HG03575 (cell line): ENCODE results near the gene BRD4.

ENCODE experiments used
- ATAC-seq: cut with Tn5 transposase; IDR thresholded peaks from one replicate; pipeline ENCODE4 v1.9.1; 2021; ENCODE audit not compliant: unreplicated experiment, insufficient number of reproducible peaks, low FRiP score; ENCODE audit errors: extremely low read depth

Gene BRD4

DNA sequence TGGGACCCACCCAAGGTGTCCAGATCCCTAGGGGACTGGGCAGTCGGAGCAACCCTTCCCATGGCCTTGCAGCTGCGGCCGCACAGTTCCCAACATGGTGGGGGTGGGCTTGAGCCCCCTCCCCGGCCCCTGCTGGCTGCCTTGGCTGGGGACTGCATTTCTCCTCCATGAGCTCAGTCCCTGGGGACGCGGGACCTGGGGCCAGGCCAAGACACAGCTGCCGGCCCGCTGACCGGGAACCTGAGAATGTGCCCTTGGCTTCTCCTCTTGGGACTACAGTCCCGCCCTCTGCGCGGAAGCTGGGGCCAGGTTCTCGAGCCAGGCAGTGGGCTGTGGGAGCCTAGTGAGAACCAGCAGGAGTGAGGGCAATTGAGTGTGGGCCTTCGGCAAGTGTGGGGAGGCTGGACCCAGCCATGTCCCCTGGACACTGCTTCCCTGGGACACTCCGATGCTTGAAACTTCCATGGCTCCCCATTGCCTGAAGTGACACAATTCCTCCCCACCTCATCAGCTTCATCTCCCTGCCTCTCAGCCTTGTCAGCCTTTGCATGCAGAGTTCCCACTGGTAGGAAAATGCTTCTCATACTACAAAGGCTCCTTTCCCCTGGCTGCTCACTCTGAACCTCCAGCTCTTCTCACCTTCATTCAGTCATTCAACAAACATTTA, 118.5 kb downstream of the BRD4 start:
- no peak for ATAC-seq

DNA sequence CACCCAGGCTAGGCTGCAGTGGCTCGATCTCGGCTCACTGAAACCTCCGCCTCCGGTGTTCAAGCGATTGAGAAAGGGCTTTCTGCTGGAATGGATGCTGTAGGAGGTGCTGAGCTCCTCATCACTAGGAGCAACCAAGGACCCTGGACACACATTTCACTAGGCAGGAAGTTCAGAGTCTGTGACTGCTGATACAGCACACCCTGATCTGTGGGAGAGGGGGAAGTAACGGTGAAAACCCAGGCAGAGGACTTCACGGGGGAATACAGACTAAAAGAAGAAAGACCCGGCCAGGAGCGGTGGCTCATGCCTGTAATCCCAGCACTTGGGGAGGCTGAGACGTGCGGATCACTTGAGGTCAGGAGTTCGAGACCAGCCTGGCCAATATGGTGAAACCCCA, 119.6 kb downstream of the BRD4 start:
- no peak for ATAC-seq

DNA sequence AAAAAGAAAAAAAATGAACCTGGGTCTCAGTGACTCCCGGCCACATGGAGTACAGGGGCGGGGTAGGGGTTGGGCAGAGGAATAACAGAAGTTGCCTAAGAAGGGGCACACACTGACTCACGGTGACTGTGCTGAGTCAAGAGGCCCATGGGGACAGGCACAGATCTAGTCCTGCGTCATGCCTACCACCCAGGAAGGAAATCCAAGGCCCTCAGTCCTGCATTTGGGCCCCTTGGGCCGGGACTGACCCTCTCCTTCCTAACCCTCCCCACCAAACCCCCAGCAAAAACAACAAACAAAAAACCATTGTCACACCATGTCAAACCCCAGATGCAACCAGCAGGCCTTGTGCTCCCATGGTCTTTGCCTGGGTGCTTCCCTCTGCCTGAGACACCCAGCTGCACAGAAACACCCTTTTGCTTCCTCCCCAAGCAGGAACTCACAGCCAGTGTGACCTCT, 122.0 kb downstream of the BRD4 start:
- no peak for ATAC-seq

DNA sequence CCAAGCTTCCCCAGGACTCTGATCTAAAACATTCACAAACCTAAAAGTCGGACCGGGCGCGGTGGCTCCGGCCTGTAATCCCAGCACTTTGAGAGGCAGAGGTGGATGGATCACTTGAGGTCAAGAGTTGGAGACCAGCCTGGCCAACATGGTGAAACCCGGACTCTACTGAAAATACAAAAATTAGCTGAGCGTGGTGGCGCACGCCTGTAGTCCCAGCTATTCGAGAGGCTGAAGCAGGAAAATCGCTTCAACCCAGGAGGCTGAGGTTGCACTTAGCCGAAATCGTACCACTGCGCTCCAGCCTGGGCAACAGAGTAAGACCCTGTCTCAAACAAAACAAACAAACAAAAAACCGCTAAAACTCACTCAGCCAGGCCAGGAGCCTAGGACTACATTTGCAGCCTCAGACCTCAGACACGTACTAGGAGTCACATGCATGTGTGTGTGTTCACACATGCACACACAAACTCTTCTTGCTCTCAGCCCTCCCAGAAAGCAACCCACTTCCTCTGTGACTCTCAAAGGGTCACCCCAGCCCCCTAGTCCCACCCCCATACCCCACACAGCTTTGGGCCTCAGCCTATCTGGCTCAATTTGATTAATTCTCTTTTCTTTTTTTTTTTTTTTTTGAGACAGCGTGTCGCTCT, 130.8 kb downstream of the BRD4 start:
- ATAC-seq: no peak

DNA sequence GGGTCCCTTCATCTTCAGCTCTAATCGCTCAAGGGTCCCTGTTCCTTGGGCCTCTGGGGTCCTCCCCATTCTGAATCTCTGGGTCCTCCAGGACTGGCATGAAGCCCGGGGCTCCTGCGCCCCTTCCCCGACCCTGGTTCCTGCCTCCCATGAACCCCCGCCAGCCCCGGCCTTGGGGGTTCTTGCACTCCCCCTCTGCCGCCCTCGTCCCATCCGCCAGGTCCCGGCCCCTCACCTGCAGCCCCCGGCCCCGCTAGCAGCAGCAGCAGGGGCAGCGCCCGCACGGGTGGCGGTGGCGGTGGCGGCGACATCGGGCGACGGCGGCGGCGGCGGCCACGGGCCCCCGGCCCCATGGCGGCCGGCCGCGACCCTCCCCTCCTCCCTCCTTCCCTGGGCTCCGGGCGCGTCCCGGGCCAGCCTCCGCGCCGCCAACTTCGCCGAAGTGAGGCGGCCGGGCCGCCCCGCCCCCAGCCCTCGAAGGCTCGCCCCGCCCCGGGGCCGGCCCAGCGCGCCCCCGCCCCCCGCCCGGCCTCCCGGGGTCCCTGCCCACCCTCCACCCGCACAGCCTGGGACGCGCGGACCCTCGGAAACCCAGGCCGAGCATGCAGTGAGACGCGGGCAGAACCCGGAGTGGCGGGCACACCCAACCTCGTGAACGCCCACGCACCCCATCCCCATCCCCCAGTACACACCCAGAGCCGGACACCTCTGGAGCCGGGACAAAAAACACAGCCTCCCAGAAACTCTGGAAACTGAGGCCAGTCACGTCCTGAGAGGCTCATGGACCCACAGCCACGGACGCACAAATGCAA, 131.6 kb downstream of the BRD4 start, which contains the start of gene NOTCH3:
Gene NOTCH3 (minus strand): TSS at position 443 of the 812 bp plus-strand sequence. CDS start 90 bp downstream, at position 353.
- ATAC-seq: no peak

DNA sequence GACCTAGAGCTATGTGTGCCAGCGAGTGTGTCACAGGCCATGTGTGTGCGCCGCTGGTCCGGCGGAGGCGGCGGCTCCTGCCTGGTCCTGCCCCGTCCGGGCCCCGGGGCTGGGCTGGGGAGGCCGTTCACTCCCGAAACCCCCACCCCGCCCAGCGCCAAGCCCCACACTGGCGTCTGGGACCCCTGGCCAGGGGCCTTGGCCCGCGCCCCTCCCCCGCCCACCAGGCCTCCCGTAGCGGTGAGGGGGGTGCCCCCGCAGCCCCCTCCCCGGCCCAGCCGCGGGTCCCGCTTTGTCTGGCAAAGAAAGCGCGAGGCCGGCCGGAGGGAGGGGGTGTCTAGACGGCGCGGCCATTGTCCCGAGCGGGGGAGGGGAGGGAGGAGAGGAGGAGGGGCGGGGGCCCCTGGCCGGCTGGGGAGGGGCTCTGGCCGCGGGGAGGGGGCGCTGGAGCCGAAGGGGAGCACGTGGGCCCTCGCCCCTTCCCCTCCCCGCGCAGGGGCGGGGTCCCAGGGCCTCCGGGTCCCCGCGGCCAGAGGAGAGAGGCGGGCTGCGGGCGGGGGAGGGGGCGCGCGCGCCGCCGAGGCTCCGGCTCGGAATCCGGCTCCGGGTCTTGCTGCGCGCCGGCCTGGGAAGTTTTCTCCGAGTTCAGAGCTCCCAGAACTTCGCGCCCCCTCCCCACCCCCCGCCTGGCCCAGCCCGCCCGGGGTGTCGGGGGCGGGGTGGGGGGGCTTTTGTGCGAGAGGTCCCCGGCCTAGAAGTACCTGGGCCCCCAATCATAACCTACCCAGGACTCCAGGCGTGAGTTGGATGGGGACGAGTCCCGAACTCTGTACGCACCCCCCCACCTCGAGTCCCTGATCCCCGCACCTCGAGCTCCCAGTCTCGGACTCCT, 132.4 kb downstream of the BRD4 start:
- no peak for ATAC-seq

DNA sequence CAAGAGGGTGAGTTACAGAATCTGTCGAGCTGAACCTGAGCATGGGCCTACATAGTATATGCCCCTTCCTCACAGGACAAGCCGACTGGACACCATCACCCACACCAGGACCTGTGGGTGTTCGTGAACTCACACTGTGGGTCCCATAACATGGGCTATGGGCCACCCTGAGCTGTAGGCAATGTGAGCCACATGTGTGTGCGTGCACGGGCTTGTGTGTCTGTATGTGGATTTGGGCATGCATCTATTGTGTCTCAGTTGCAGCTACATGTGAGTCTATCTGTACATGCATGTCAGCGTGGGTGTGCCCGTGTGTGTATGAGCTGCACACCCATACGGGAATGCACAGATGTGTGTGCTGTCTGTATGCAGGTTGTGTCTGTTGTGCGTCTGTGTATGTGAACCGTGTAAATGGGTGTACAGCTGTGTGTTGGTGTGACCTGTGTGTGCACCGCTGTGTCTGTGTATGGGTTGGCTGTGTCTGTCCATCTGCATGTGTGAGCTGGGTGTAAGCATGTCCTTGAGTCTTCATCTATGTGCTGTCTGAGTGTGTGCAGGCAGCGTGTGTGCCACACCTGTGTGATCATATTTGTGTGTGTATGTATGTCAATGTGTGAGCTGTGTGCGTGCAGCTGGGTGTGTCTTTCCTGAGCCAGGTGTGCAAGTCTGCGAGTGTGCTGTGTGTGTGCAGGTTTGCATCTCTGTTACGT, 133.2 kb downstream of the BRD4 start:
- no peak for ATAC-seq

DNA sequence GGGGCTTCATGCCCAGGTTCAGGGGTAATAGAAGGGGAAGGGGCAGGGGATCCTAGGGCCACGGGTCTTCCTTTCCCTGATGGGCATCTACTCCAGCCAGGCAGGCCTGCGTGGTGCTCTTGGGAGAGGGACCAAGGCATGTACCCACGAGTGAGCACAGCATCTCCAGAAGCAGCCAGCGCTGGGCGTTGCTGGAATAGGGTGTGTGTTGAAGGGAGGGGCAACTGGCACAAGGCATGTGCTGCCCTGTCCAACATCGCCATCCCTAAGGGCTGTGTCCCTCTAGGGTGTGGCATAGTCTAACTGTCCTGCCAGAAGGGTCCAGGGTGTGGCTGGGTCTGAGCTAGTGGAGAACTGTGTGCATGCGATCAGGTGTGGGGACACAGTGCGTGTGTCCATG, 134.4 kb downstream of the BRD4 start:
- no peak for ATAC-seq

DNA sequence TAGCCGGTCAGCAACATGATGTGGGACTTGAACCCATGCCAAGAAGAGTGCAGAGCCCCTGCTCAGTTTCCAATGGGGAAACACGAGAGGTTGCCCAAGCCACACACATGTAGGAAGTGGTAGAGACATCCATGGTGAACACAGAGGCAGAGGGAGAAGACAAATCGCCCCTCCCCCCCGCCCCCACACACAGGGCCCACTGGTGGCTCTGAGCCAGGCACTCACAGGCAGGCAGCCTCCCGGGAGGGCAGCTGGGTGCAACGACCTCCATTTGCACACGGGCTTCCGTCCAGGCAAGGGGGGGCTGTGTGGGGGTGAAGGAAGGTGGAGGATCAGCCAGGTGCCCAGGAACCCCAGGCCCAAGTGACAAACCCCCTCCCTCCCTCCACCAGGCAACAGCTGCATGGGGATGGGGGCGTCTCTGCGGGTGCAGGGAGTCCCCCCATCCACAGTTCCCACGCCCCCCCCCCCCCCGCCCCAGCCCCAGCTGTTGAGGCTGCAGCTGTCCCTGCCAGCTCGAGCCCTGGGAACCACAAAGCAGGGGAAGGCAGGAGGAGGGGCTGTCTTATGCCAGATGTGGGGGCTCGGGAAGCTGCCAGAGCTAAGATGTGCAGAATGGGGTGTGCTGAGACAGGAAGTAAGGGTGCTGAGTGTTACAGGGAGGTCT, 134.9 kb downstream of the BRD4 start:
- ATAC-seq: no peak

DNA sequence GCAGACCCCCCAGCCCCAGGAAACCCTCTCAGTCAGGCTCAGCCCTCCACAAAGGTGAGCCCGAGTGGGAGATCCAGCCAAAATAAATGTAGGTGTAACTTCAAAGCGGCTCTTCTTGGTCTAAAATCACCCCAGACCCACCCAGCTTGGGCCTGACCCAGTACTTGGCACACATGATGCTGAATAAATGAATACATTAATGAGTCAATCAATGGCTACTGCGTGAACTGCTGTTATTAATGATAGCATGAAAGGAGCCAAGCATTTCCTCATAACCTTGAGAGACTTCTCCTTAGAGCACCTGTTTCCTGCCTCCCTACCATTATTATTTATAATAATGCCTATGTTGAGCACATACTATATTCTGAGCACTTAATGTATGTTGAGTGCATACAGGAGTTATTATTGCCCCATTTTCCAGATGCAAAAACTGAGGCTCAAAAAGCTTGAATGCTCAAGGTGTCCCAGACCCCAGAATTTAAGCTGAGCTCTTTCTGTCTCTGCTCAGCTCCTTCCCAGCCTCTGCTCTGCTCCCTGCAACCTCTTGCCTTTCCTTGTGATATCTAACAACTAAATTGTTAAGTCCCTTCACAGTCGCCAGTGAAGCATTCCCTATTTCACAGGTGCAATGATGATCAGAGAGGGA, 135.9 kb downstream of the BRD4 start:
- ATAC-seq: no peak

DNA sequence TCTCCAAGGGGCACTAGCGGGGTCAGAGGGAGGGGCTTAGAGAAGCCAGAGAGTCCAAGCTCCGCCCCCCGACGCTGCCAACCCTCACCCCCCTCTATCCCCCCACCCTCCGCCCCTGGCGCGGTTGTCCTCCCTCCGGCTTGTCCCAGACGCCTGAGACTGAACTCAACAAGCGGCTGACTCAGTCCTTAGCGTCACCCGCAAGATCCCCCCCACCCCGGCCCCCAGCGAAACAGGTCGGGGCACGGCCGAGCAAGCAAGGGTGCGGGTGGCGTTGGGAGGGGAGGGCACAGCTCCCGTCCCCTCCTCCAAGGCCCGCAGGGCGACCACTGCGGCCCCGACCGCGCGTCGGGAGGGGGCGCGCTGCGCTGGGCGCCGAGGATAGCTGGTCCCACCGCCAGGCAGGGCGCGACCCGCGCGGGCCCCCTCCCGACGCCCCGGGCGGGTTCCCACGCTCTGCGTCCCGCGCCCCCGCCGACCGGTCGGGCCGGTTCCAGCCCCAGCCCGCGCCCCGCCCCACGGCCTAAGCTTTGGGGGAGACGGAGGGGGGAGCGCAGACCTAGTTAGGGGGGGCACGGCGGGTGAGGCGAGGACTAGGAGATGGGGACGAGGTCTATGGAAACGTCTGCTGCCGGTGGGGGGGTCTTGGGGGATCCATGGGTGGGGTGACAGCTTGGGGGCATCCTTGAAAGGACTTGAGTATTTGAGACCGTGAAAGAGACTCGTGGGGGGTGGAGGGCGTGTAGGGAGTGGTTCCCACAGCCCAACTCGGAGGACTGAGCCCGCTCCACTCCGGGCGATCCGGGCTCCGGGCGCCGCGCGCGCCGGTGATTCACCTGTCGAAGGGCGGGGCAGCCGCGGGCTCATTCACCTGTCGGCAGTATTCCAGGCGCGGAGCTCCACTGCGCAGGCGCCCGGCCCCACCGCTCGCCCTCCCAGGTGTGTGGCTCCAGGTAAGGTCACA, 136.7 kb downstream of the BRD4 start:
- ATAC-seq: no peak

DNA sequence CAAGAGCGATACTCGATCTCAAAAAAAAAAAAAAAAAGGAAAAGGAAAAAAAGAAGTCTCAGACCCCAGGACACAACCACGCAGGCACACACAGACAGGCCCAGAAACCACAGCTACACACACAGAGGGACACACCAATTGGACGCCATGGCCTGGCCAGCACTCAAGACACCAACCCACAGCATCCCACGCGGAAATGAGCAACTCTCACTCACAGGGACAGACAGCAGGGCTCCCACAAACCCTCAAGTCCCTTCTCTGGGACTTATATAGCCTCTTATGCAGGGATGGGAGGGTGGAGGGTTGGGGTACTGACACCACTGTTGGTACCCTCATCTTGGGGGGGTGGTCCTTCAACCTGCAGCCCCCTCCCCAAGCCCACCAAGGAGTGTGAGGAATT, 137.4 kb downstream of the BRD4 start:
- no peak for ATAC-seq

DNA sequence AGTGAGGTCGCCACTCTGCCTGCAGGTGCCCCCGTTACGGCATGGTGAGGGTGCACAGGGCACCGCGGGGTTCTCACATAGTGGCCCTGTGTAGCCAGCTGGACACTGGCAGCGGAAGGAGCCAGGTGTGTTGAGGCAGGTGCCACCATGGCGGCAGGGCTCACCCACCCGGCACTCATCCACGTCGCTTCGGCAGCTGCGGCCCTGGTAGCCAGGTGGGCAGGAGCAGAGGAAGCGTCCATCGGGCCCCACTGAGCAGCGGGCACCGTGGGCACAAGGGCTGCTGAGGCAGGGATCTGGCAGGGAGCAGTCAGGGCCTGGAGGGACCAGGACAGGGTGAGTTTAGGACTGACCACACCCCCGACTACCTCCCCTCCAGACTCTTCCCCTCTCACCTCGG, 140.4 kb downstream of the BRD4 start:
- no peak for ATAC-seq

DNA sequence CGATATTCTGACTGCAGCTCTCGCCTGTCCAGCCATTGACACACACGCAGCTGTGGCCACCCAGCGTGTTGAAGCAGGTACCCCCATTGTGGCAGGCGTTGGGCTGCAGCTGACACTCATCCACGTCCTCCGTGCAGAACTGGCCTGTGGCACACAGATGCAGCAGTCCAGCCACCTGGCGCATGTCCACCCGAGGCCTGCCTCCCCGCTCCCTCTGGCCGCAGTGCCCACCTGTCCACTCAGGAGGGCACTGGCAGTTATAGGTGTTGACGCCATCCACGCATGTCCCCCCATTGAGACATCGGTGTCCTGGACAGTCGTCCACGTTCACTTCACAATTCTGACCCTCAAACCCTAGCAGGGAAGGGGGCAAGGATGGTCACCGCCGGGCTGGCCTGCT, 140.8 kb downstream of the BRD4 start:
- ATAC-seq: no peak

DNA sequence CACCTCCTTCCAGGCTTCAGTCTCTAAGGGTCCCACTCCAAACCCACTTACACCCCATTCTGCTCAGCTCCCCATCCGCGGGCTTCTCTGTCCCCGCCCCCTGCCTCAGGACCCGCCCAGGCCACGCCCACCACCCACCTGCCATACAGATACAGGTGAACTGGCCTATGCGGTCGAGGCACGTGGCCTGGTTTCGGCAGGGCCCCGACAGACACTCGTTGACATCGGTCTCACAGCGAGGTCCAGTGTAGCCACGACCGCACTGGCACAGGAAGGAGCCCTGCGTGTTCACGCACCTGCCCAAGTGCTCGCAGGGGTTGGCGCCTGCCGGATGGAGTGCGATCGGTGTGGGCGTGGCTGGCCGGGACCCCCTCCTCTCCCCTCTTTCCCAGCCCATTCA, 143.5 kb downstream of the BRD4 start:
- ATAC-seq: no peak
